Common myeloid progenitor, CD34-positive (primary cell): ENCODE results near the gene MSH3.

Experiments
- CTCF ChIA-PET: fragments of 350-600 bp; sonication (Branson Sonifier 250); formaldehyde crosslinking; loops from one replicate; lab custom pipeline; 2021; ENCODE audit warnings: antibody characterized with exemption; lab: Charles Lee
- POLR2A ChIA-PET: fragments of 350-600 bp; sonication (Branson Sonifier 250); formaldehyde crosslinking; loops from one replicate; lab custom pipeline; 2021; ENCODE audit warnings: antibody characterized with exemption; lab: Charles Lee
- DNase-seq, 3 donors: peaks; one replicate each; pipeline versions ENCODE4 v3.0.0 to v3.0.0-alpha.2; 2013
- H3K27ac ChIP-seq, 2 experiments: 1 replicate in 1 of 2; 2 replicates in 1 of 2; pipeline ENCODE4 v1.7.0; 2013; ENCODE audit warnings: inconsistent platforms in 2 of 2, low read length in 2 of 2, mild to moderate bottlenecking in 2 of 2, low read depth in 1 of 2, moderate library complexity in 1 of 2; ENCODE audit not compliant: severe bottlenecking in 2 of 2, insufficient read depth in 1 of 2, poor library complexity in 1 of 2
- H3K27me3 ChIP-seq, 5 experiments: replicated peaks in 2 of 5; 1 replicate in 3 of 5; 2 replicates in 2 of 5; pipeline versions ENCODE4 v1.6.1 to v1.7.0; 2013; ENCODE audit warnings: low read length in 4 of 5, mild to moderate bottlenecking in 2 of 5, moderate library complexity in 2 of 5, inconsistent platforms in 1 of 5; ENCODE audit not compliant: insufficient read depth in 5 of 5, control insufficient read depth in 4 of 5
- H3K36me3 ChIP-seq, 4 experiments: 1 replicate in 2 of 4; 2 replicates in 2 of 4; pipeline versions ENCODE4 v1.6.1 to v1.7.0; 2013; ENCODE audit warnings: low read length in 3 of 4, control low read depth in 1 of 4, mild to moderate bottlenecking in 1 of 4; ENCODE audit not compliant: control insufficient read depth in 4 of 4, insufficient read depth in 4 of 4
- H3K4me1 ChIP-seq, 4 experiments: 1 replicate in 3 of 4; 2 replicates in 1 of 4; pipeline versions ENCODE4 v1.6.1 to v1.7.1; 2013; ENCODE audit warnings: low read length in 3 of 4, mild to moderate bottlenecking in 3 of 4, control low read depth in 1 of 4, inconsistent platforms in 1 of 4, moderate library complexity in 1 of 4; ENCODE audit not compliant: control insufficient read depth in 4 of 4, insufficient read depth in 4 of 4; ENCODE audit errors: control extremely low read depth in 1 of 4
- H3K4me3 ChIP-seq, 7 experiments: 1 replicate in 4 of 7; 2 replicates in 3 of 7; pipeline versions ENCODE4 v1.5.1 to v1.7.0; 2013; ENCODE audit warnings: mild to moderate bottlenecking in 7 of 7, low read length in 6 of 7, moderate library complexity in 6 of 7, inconsistent platforms in 2 of 7, low read depth in 2 of 7, control low read depth in 1 of 7; ENCODE audit not compliant: insufficient read depth in 4 of 7, control insufficient read depth in 1 of 7; ENCODE audit errors: extremely low read depth in 1 of 7
- H3K9me3 ChIP-seq, 5 experiments: 1 replicate in 4 of 5; 2 replicates in 1 of 5; pipeline versions ENCODE4 v1.6.1 to v1.7.1; 2013; ENCODE audit warnings: low read length in 4 of 5, mild to moderate bottlenecking in 2 of 5, inconsistent platforms in 1 of 5, low read depth in 1 of 5, moderate library complexity in 1 of 5; ENCODE audit not compliant: control insufficient read depth in 4 of 5, insufficient read depth in 2 of 5; ENCODE audit errors: control extremely low read depth in 1 of 5
- WGBS: methylation state at CpG from one replicate; pipeline ENCODE4 v1.1.5; 2013; ENCODE audit not compliant: insufficient coverage; 5-methylcytosine and 5-hydroxymethylcytosine counted together

MSH3 gene

DNA sequence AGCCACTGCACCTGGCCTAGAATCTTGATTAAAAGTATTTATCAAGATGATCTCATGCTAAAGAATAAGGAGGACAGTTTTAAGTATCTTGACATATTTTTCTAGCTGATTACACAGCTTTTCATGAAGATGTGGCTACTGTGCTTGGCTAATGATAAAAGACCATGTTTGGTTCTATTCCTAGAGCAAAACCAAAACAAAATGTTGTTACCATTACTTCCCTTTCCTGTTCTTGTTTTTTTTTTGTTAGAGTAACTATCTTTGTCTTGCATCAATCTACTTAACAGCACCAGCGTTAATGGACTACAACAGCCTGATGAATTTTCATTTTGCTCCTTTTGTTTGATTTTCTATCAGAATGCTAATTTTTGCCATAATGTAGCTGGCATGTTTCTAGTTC is 86.5 kb downstream of the MSH3 start:
- Histone ChIP-seq H3K36me3 (peaks cover 9 to 48% (median 20%) of the 10 kb centered on the region in 4 experiments), H3K4me3 (no peak overlapping the region), H3K27ac (no peak overlapping the region), H3K9me3 (peaks cover 0 to 5% (median 0%) of the 10 kb centered on the region in 5 experiments), H3K4me1 (peaks cover 0 to 22% (median 4%) of the 10 kb centered on the region in 4 experiments), H3K27me3 (no peaks in the 10 kb centered on the region)
- no CpG with 5 or more reads among the region's 1 CpG for WGBS
- CTCF ChIA-PET, result interaction anchor here (0.7 to 1.2 kb wide), 2 partner anchors 53 to 332 kb away, joined by 3 read pairs; no protein-coding TSS in a partner anchor
- DNase-seq, result peak in 2 of 3 donors; percentile 42 to 65
- POLR2A ChIA-PET, result no interaction called here

DNA sequence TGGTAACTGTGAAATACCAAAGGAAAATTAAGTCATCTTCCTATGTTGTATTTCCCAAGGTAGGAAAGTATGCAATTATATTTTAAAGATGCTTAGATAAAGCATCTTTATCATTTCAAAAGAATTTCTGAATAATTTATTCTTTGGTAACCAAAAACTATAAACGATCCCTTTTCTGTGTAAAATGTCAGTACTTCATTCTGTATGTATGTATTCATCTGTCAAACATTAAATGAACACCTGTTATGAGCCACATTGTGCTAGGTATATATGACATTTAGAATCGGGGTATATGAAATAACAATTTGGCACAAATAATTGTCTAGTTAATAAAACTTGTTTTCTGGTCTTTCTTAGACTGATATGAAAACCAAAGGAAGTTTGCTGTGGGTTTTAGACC is 89.7 kb downstream of the MSH3 start:
- CTCF ChIA-PET, result no interaction called here
- POLR2A ChIA-PET, result no interaction called here
- no CpG with 5 or more reads among the region's 2 CpGs for WGBS
- DNase-seq, result no peak
- H3K27ac ChIP-seq, result no peak overlapping the region
- H3K27me3 ChIP-seq, result no peaks in the 10 kb centered on the region
- peaks cover 0 to 10% (median 0%) of the 10 kb centered on the region in 4 experiments for H3K4me1 ChIP-seq
- peaks cover 0 to 5% (median 0%) of the 10 kb centered on the region in 5 experiments for H3K9me3 ChIP-seq
- peaks cover 12 to 48% (median 32%) of the 10 kb centered on the region in 4 experiments for H3K36me3 ChIP-seq
- no peak overlapping the region for H3K4me3 ChIP-seq

DNA sequence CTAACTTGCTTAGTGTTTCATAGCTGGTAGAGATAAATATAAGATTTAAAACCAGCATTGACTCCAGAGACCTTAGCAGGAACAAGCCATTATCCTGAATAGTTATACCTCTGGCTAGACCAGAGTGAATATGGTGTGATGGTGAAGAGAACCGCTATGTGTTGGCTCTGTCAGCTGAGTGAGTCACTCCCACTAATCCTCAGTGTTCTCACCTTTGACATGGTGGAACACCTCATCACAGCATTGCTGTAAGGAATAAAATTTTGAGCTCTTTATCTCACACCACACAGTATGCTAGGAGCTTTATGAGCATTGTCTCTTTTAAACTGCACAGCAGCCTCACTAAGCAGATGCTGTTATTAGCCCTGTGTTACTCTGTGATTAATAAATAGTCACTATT is 91.0 kb downstream of the MSH3 start:
- H3K4me1 ChIP-seq, result peaks cover 0 to 9% (median 0%) of the 10 kb centered on the region in 4 experiments
- CTCF ChIA-PET, result interaction anchor here (1.0 kb wide), 1 partner anchor 12 kb away, joined by 3 read pairs; no protein-coding TSS in a partner anchor
- peaks cover 12 to 47% (median 30%) of the 10 kb centered on the region in 4 experiments for H3K36me3 ChIP-seq
- DNase-seq, result no peak
- H3K27ac ChIP-seq, result no peak overlapping the region
- H3K9me3 ChIP-seq, result peaks cover 0 to 5% (median 0%) of the 10 kb centered on the region in 5 experiments
- no CpG with 5 or more reads among the region's 1 CpG for WGBS
- no peaks in the 10 kb centered on the region for H3K27me3 ChIP-seq
- POLR2A ChIA-PET, result no interaction called here
- no peak overlapping the region for H3K4me3 ChIP-seq

DNA sequence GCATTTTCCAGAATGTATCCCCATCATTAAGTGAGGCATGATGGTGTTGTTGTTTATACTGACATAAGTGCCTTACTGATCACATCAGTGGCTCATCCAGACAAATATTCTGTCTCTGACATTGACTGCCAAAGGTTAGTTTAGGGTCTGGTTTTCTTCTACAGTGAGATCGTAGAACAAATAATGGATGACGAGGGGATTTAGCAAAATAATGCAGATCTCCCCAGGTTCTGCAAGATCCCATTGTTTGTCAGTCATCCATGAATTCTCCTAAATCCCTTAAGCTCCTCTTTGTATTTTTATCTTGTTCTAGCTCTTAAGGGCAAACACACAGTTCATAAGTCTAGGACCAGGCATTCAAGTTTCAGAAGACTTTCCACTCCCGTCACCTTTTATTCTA is 93.5 kb downstream of the MSH3 start:
- peaks cover 12 to 48% (median 30%) of the 10 kb centered on the region in 4 experiments for H3K36me3 ChIP-seq
- H3K27me3 ChIP-seq, result no peaks in the 10 kb centered on the region
- POLR2A ChIA-PET, result interaction anchor here (0.5 kb wide), 1 partner anchor 145 kb away, joined by 6 read pairs; no protein-coding TSS in a partner anchor
- H3K9me3 ChIP-seq, result peaks cover 0 to 5% (median 0%) of the 10 kb centered on the region in 5 experiments
- CTCF ChIA-PET, result no interaction called here
- 100% methylated on average over 2 of the region's 3 CpGs for WGBS
- H3K4me3 ChIP-seq, result no peak overlapping the region
- H3K4me1 ChIP-seq, result no peaks in the 10 kb centered on the region
- DNase-seq, result no peak
- no peak overlapping the region for H3K27ac ChIP-seq

DNA sequence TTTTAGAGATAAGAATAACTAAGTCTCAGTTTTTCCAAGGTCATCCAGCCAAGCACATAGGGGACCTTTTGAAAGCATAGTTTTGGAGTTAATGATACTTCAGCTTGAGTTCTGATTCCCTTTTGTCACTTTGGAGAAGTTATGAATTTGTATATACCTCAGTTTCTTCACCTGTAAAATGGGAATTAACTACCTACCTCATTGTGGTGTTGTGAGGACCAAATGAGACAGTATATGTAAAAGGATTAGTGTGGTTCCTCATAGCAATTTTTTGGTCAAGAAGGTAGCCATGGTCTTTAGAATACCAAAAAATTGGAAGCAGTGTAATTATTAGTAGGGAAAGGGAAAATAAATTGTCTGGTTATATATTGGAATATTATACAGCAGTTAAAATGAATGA is 98.0 kb downstream of the MSH3 start:
- POLR2A ChIA-PET, result no interaction called here
- DNase-seq, result no peak
- Histone ChIP-seq H3K9me3 (no peaks in the 10 kb centered on the region), H3K4me1 (peaks cover 13 to 27% (median 22%) of the 10 kb centered on the region in 4 experiments), H3K4me3 (no peak overlapping the region), H3K27me3 (no peaks in the 10 kb centered on the region), H3K27ac (no peak overlapping the region), H3K36me3 (peaks cover 0 to 16% (median 3%) of the 10 kb centered on the region in 4 experiments)
- CTCF ChIA-PET, result interaction anchor here (0.9 kb wide), 1 partner anchor 8 kb away, joined by 3 read pairs; no protein-coding TSS in a partner anchor

DNA sequence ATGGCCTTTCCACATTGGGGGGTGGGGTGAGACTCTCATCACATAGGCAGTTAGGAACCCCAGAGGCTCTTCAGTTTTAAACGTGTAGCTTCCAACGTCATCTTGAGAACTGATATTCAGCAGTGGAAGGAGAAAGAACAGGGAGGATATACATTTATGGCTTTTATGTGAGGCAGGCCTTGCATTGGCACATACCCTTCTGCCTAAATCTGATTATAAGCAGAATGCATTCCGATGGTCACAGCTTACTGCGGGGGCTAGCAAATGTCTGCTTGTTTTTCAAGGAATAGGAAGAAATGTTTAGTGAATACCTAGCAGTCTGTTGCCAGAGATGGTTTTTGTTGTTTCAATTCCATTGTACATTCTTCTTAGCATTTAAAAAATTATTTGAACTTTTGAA is 99.3 kb downstream of the MSH3 start:
- CTCF ChIA-PET, result no interaction called here
- WGBS, result 92% methylated on average over 2 of the region's 4 CpGs
- POLR2A ChIA-PET, result no interaction called here

DNA sequence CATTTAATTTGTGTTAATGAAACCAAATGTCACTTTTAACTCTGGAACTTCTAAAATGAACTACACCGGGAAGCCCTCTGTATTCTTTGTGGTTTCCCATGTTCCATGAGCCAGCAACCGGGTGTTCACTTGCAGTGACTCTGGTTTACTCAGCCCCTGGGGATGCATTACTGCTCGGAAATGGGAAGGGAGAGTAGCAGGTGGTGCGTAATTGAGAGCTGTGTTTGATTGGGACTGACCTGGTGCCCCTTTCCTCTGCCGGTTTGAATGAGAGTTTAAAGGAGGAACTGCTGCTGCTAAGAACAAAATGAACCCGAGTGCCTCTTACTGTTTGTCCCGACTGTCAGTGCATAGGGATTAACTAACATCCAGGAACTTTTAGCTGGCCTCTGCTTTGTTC is 100.4 kb downstream of the MSH3 start:
- no peaks in the 10 kb centered on the region for H3K27me3 ChIP-seq
- peak overlapping the region in 5 of 7 experiments; percentile 19 to 65 (median 46) for H3K4me3 ChIP-seq
- H3K27ac ChIP-seq, result peak overlapping the region in 1 of 2 experiments; percentile 74
- peaks cover 0 to 14% (median 2%) of the 10 kb centered on the region in 4 experiments for H3K36me3 ChIP-seq
- CTCF ChIA-PET, result interaction anchor here (0.9 to 1.6 kb wide), 2 partner anchors 13 to 42 kb away, joined by 3 read pairs; no protein-coding TSS in a partner anchor
- 0% methylated on average over 7 of the region's 7 CpGs for WGBS
- POLR2A ChIA-PET, result no interaction called here
- DNase-seq, result peak; percentile 28 to 62 (median 50)
- H3K9me3 ChIP-seq, result no peaks in the 10 kb centered on the region
- peaks cover 13 to 27% (median 22%) of the 10 kb centered on the region in 4 experiments for H3K4me1 ChIP-seq

More for the DNA sequence above, 99.3 kb downstream of the MSH3 start:
- H3K27ac ChIP-seq, result no peak overlapping the region
- H3K36me3 ChIP-seq, result peaks cover 0 to 11% (median 5%) of the 10 kb centered on the region in 4 experiments
- no peak for DNase-seq
- peaks cover 13 to 27% (median 22%) of the 10 kb centered on the region in 4 experiments for H3K4me1 ChIP-seq
- H3K4me3 ChIP-seq, result no peak overlapping the region
- H3K9me3 ChIP-seq, result no peaks in the 10 kb centered on the region
- no peaks in the 10 kb centered on the region for H3K27me3 ChIP-seq
